Globus pallidus (tissue), 1 donor: ENCODE results near the gene A3GALT2.

Experiments
- DNase-seq: peaks from one replicate; pipeline ENCODE4 v3.0.0-alpha.2; 2015; ENCODE audit warnings: low spot score

Gene A3GALT2

DNA sequence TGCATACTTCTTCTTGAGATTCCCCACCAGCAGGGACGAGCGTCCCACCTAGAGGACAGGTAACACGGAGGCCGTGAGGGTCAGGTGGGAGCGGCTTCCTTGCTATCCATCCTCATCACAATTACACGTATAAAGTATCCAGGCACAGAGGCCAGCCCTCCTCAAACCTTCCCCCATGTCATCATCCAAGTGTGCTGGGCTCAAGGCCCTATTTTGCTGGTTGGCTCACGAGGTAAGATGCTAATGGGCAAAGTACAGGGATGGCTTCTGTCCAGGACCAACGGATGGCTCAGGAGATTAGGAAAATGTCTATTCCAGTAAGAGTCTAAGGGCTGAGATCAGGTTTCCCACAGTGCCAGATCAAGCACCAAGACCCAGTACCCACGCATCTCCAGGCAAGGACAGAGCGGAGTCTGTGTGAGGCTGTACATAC lies 11.5 kb upstream of the A3GALT2 start:
- no peak for DNase-seq

DNA sequence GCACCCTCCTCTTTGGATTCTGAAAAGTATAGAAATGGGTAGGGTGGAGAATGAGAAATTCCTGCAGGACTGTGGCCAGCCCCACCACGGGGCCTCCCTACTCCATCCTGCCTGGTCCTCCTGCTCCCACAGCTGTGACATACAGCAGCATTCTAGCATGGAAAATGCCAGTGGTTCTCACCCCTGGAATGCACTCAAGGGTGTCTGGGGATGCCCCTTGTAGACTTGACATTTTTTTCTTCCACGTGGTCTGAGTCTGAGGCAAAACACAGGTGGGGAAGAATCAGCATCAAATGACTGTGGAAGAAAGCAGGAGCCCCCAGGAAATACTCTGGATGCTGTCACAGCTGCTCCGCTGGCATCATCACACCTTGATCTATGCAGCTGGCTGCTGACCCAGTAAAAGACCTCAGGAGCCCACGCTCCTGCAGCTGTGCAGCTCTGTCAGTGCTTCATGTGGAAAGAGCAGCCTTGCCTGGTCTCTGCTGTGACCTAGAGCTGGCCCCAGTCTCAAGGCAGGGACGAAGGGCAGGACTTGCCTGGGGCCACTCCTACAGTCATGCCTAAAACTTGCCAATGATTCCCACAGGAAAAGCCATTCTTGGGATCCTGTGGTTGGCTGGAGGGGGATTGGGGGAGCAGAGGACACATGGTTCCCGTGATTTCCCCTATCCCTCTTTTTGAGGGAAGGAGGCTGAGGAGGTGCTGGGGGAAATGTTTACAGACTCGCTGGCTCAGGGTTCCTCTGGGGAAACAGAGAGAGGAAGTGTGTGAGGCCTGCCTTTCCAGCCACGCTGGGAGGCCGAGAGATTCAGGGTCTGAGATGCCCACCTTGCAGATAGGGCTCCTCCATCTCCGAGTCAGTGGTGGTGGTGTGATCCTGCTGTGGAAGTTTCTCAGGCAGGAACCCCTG lies 10.8 kb upstream of the A3GALT2 start:
- DNase-seq, result no peak

DNA sequence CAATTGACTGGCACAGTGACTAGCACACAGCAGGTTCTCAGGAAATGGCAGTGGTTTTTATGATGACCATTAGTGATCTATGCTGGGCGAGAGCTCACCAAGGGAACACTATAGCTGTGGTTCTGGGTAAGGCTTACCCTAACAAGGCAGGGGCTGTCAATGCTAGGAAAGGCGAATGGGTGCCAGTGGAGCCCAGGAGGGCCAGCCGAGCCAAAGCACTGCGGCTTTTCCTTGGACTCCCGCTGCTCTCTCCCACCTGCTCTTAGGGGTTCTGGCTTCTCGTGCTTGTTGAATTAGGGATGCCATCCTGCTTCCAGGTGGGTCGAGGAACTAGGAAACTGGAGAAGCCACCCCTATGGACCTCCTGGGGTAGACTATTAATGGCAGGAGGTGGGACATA lies 10.0 kb upstream of the A3GALT2 start:
- no peak for DNase-seq

DNA sequence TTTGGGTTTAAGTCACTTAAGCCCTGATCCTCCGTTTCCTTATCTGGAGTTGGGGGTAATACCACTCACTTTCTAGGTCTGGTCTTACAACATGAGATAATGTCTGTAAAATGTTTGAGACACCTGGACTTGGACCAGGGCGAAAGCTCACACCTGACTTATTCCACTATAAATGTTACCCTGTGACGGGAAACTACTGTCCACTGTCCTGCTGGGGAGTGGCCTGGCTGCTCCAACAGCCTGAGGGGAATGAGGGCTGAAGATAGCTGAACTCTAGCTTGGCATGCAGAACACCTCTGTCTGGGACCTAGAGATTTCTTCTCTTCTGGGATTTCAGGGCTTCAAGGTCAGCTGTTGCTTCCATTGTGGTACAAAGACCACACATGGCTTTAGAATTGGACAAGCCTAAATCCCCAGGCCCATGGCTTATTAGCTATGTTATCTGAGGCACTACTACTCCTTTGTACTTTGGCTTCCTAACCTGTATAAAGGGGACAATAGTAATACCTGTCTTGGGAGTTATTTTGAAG lies 9.5 kb upstream of the A3GALT2 start:
- DNase-seq, result no peak

DNA sequence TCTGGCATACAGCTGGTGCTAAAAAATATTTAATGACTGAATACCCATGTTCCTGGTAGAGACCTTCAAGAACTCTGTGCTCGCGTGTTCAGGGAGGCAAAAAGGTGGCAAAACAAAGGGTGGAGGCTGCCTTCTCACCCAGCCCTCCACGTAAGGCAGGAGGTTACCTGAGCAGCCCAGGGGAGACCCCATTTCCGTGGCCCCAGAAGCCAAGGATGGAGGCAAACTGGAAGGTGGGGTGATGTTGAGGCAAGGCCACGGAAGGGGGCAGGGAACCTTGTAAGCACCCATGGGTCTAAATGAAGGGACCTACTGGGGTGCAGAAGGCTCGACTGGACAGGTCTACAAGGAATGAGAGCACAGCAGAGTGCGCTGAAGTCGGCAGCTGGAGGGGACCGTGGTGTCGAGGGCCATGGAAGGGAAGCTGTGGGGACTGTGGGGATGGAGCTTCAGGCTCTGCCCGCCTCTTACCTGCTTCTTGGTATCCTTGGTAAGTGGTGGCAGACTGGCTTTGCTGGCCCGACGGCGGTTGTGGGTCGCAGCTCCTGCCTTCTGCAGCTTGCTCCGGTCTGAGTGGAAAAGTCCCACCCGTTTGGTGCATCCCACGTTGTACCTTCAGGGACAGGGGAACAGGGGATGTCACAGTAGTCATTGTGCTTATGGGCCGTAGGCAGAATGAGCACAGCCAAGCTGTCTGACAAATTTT lies 8.9 kb upstream of the A3GALT2 start:
- no peak for DNase-seq

DNA sequence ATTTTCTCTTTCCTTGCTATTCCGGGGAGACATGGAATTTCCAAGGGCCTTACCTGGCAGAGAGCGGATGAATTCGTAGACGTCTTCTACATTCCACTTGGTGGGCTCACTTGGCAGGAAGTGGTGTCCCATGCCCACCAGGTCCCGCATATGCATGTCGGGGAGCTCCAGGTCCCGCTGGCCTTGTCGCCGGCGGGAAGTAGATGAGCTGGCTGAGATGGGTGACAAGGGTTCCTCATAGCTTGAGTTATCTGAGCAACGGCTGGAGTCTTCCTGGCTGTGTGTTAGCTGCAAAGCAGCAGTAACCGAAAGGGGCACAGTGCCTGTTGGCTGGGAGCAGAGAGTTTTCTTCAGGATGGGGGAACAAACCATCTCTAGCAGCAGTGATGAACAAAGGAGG lies 7.9 kb upstream of the A3GALT2 start:
- DNase-seq, result no peak

DNA sequence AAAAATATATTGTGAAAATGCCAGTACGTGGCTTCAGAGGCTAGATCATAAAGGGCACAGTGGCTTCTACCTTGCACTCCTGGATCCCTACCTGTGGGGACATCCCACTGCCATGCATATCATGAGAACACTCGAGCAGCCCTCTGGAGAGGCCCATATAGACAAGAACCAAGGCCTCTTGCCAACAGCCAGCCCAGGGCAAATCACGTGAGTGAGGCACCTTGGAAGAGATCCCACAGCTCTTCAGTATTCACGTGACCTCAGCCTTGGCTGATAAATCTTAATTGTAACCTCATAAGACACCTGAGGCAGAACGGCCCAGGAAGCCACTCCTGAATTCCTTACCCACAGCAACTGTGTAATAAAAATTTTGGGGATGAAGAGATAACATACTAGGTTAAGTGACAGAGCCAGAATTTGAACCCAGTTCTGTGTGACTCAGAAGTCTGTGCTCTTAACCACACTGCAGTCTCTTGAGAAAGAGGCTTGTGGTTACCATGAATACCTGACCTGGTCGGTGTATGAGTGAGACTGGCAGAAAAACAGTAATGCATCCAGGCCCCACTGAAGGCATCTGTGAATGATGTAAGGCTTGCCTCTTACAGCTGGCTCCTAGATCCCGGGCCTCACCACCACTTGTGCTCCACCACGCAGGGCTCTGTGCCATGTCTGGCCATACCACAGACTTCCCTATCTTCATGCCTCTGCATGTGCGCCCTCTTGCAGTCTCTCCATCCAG lies 6.9 kb upstream of the A3GALT2 start:
- no peak for DNase-seq

DNA sequence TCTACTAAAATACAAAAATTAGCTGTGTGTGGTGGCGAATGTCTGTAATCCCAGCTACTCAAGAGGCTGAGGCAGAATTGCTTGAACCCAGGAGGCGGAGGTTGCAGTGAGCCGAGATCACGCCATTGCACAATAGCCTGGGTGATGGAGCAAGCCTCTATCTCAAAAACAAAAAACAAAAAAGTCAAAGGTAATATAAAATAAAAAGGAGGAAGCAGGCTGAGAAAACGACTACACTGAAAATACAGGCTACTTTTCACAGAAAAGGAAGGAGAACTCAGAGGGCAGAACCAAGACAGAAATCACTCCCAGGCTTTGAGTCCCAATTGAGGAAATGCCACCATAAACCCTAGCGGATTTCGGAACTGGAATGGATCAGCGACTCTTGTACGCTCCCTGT lies 5.9 kb upstream of the A3GALT2 start:
- DNase-seq, result no peak

DNA sequence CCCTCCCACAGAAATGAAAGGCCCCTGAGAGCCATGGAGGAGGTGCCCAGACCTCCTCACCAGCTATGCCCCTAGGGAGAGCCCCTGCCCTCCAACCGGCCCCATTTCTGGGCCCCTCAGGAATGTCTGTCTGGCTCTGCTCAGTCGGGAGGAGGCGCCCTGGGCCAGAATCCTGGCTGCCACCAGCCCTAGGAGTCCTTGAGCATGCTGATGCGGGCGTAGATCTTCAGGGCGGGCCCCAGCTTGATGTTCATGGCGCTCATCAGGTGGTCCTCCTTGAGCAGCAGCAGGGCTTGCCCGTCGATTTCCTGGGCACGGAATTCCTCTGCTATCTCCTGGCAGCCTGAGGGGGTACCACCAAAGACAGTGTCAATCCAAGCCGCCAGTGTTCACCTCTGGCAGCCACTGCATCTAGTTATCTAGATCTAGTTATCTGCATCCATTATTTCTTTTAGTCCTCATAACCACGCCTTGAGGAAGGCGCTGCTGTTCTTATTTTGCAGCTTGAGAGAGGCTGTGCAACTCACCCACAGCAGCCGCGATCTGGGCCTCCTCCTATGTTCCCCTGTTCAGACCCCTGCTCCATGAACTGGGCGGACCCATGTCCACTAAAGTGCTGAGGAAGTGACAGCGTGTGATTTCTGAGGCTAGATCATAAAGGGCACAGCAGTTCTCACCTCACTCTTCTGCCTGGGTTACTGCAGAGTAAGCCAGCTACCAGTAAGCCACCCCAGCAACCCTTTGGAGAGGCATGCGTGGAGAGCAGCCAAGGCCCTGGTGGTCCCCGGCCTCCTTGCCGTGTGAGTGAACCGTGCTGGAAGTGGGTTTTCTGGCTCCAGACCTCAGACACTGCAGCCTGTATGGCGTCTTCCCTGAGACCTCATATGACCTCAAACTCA lies 4.0 kb upstream of the A3GALT2 start:
- DNase-seq, result no peak

DNA sequence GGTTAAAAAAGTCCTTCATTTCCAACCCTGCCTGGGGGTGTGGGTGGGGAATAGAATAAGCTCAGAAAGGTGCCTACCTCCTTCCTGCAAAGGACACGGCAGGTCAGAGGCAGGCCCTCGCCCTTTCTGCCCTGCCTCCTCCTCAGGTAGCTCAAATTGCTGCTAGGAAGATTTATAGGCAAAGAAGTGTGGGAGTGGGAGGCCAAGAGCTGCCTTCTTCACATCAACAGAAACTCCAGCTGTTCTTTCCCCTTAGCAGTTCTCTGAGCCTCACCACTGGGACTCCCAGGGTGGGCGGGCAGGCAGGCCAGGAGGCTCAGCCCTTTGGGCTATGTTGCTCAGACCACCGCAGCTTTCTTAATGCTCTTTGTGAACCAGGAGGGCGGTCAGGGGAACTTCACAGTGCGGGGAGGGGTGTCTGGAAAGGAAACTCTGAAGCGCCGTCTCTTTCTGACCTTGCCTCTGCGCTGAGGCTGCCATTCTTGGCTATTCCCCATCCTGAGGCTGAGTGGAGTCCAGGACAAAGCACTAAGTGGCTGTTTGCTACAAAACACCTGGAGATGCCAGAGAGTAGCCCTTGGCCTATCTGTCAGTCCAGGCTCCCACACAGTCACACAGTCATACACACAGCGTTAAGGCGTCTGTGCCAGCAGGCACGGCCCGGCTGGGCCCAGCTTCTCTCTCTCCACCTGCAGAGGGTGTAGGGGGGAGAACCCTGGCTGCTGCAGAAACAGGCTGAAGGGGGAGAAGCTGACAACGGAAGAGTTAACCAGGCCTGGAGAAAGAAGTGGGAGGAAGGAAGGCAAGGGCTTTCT lies 3.0 kb upstream of the A3GALT2 start:
- no peak for DNase-seq

DNA sequence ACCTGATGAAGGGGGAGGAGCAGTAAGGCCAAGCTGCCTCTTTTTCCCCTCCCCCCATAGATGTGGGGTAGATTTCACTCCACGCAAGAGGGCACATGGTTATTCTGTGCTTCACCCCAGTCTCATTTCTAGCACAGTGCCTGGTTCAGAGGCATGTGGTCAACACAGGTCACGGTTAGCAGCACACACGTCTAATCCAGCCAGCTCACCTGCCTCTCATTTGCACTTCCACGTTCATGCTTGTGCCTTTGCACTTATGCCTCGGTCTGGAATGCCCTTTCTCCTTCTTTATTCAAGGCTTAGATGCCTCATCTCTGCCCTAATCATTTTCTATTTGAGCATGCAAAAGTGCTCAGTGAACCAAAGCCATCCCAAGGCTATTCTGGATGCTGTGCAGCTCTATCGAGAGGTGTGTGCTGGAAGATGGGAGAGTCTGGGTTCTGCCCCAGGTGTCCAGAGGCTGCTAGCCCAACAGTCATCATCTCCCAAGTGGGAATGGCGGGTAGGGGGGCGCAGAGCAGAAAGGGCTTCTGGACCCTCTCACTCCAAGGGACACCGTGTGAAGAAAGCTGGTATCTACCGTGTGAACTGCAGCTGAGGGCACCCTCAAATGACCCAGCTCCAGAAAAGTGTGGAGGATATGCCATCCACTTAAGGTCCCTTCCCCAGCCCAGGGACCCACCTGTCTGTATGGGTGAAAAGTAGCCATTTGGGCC lies 2.1 kb upstream of the A3GALT2 start:
- DNase-seq, result no peak

DNA sequence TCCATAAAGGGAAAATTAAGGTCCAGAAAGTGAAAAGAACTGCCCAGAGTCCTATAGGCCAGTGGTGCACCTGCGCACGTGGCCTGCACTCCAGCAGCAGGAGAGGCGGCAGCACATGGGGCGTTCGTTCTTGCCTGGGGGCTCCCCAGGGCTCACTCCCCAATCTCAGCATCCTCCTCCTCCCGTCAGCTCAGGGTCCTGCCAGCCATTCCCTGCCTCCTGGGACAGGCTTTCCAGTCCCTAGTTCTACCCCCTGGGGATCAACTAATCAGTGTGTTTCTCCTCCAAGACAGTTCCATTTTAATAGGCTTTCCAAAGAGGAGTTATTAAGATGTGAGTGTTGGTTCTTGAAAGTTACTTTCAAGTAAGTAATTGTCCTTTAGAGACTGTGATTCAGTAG lies 1.2 kb upstream of the A3GALT2 start:
- DNase-seq, result no peak

DNA sequence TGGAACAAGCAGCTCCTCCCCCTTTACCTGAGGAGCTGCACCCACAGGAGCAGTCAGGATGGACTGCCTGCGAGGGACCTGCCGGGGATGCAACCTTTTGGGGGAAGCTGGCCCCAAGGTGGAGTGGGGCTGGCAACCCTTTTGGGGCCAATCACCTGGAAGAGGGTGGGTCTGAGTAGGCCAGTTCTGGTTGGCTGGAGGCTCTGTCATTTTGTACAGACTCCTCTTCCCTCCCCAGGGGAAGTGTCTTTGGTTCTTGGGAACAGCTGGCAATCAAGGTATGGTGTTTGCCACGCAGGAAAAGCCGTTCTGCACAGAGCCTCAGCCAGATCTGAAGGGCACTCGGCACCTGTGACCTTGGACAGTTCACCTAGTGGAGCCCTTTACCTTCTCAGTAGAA lies 280 bp upstream of the A3GALT2 start:
- no peak for DNase-seq

DNA sequence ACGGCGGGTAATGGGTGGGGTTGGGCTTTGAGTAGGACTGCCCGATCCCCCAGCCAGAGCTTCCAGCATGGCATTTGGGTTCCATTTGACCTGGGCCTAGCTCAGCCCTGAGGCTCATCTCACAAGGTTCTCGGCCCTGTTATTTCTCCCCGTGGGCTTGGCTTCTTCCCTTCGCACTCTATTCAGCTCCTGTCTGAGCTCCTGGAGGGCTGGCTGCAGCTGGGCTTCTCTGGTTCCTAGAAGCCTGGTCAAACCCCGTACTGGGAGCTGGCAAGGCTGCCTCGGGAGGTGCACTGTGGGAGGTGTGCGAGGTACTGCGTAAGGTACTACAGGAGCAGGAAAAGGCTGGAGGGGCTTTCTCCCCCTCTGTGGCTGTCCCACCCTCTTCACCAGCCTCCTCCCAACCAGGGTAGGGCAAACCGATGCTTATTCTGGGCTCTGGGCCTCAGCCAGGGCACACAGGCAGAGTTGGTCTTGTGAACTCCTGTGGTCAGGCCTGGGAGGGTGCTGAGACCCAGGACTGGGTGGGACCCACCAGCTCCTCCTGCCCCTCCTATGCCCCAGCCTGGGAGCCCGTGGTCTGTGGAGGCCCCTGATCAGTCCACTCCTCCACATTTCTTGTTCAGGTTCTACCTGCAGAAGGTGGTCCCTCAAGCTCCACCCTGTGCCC lies 814 bp downstream of the A3GALT2 start:
- no peak for DNase-seq

DNA sequence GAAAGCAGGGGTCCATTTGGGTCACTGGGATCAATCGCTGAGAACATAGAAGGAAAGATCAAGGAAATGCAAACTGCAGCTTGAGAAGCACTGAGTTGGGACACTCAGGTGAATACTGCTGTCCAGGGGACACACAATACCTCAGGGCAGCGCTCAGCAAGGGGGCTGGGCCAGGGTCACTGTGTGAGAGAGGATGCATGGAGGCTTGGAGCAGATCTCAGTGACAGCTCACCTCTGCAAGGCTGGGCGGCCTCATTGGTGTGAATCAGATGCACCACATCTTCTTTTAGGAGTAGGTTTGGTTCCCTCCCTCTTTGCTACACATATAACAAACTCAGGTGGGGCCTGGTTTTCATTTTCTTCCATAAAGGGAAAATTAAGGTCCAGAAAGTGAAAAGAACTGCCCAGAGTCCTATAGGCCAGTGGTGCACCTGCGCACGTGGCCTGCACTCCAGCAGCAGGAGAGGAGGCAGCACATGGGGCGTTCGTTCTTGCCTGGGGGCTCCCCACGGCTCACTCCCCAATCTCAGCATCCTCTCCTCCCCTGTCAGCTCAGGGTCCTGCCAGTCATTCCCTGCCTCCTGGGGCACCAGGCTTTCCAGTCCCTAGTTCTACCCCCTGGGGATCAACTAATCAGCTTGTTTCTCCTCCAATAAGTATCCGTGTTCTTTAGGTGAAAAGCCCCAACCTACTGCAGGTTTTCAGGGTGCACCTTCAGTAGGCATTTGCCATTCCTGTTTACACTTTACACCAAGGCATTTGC lies 1.5 kb downstream of the A3GALT2 start:
- DNase-seq, result no peak

DNA sequence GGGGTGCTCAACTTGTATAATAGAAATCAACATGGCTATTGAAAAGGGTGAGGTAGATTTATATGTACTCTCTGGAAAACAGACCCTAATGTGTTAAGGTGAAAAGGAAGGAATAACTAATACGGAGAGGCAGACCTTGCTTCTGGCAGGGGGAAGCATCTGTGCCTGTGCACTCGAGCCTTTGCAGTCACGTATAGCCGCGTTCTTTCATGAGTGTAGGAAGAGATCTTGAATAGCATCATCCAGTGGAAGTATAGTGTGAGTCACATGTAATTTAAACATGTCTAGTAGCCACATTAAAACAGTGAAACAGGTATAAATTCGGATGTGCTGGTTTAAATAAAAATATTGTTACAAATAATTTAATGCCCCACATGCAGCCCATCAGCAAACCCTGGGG lies 3.0 kb downstream of the A3GALT2 start:
- DNase-seq, result no peak

DNA sequence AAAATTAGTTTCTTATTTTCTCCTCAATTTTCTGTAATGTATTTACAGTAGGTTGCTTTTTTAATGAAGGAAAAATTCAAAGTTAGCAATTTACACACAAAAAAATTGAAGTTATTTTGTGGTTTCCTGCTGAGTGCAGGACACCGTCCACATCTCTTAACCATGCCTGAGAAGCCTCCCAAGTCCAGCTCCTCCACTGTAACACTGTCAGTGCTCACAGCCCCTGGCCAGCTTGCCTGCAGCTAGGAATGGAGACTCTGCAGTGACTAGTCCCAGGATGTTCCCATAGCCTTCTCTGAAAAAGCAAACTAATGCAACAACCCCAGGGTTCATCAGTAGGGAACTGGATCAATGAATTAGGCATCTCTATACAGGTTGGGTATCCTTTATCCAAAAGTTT lies 3.5 kb downstream of the A3GALT2 start:
- no peak for DNase-seq

DNA sequence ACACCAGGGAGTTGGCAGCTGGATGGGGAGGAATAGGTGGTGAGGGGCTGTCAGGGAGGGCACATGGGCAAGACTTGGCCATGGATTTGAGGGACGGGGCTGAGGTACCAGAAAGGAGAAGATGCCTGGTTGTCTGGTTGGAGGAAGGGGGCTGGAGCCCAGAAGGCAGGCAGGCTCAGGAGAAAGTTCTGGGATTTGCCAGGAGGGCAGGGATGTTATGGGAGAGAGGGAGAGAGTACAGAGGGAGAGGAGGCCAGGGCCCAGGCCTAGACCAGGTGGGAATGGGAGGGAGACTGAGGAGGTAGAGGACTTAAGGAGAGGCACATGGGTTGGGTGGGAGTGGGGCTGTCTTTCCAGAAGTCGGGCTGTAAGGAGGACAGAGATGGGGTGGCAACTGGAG lies 4.3 kb downstream of the A3GALT2 start:
- no peak for DNase-seq

DNA sequence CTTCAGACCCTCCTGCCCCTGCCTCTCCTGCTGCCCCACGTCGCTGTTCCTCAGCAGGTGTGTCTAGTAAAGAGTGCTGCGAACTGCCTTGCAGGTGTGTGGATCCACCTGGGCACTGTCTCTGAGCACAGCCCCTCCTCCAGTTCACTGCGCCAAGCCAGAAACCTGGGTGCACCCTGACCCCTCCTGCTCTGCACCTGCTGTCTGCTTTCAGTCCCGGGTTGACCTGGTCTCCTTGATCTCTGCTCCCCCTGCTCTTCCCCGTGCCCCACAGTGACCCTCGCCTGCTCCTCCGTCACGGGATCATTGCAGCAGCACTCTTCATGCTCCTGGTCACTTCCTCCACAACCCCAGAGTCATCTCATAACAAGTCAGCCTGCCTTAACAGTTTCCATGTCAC lies 6.5 kb downstream of the A3GALT2 start:
- DNase-seq, result no peak
